PC-9 (cell line): Measurements from ENCODE around the gene OR10H1. TPM values are rescaled to one million over a fixed set of nuclear protein-coding genes. Genes with fewer than 3 reads are reported as not detected.

Experiments
- BruUV-seq: library from RNA; stranded (reverse); fragments of 400-500 nt; replicated peaks from 2 replicates; lab custom pipeline; 2021; lab: Mats Ljungman, UMichigan
- CTCF ChIA-PET: fragments of 300-600 bp; sonication (Branson Sonifier 250); formaldehyde crosslinking; loops from one replicate; lab custom pipeline; 2022; ENCODE audit warnings: antibody characterized with exemption; lab: Charles Lee
- POLR2A ChIA-PET: fragments of 300-600 bp; sonication (Branson Sonifier 250); formaldehyde crosslinking; loops from one replicate; lab custom pipeline; 2022; ENCODE audit warnings: antibody characterized with exemption; ENCODE audit not compliant: unreplicated experiment; lab: Charles Lee
- DNase-seq, 2 experiments: peaks; one replicate each; pipeline versions ENCODE4 v3.0.0 to v3.0.0-alpha.2; 2015 to 2022; ENCODE audit warnings: mixed read lengths in 1 of 2
- H2AFZ ChIP-seq: fragments of 200-600 bp; sonication (generic); 2 replicates; pipeline ENCODE4 v1.8.1; 2017; ENCODE audit warnings: antibody characterized with exemption
- H3F3A ChIP-seq: fragments of 200-600 bp; sonication (generic); 2 replicates; pipeline ENCODE4 v1.8.1; 2017; ENCODE audit warnings: antibody characterized with exemption, mild to moderate bottlenecking, low read depth; ENCODE audit not compliant: insufficient read depth
- H3K27ac ChIP-seq: fragments of 200-600 bp; sonication (generic); 2 replicates; pipeline ENCODE4 v1.6.1; 2016; ENCODE audit warnings: mixed run types
- H3K27me3 ChIP-seq: fragments of 200-600 bp; sonication (generic); 2 replicates; pipeline ENCODE4 v1.6.1; 2016; ENCODE audit warnings: low read depth, mixed run types; ENCODE audit not compliant: insufficient read depth
- H3K36me3 ChIP-seq: fragments of 200-600 bp; sonication (generic); 2 replicates; pipeline ENCODE4 v1.6.1; 2016; ENCODE audit warnings: low read depth, mixed run types
- H3K4me1 ChIP-seq: fragments of 200-600 bp; sonication (generic); replicated peaks from 2 replicates; pipeline ENCODE4 v1.6.1; 2016; ENCODE audit warnings: mixed run types; ENCODE audit not compliant: insufficient read depth
- H3K4me2 ChIP-seq: fragments of 200-600 bp; sonication (generic); 2 replicates; pipeline ENCODE4 v1.6.1; 2017; ENCODE audit warnings: mixed run types
- H3K4me3 ChIP-seq: fragments of 200-600 bp; sonication (generic); 2 replicates; pipeline ENCODE4 v1.6.1; 2016; ENCODE audit warnings: mixed run types
- H3K79me2 ChIP-seq: fragments of 200-600 bp; sonication (generic); 2 replicates; pipeline ENCODE4 v1.6.1; 2017; ENCODE audit warnings: low read depth, mixed run types
- H3K9me2 ChIP-seq: fragments of 200-600 bp; sonication (generic); 2 replicates; pipeline ENCODE4 v1.8.1; 2017; ENCODE audit warnings: mild to moderate bottlenecking; ENCODE audit not compliant: insufficient read depth
- H3K9me3 ChIP-seq: fragments of 200-600 bp; sonication (generic); 2 replicates; pipeline ENCODE4 v1.8.1; 2016; ENCODE audit warnings: low read depth; ENCODE audit not compliant: insufficient read depth
- H4K20me1 ChIP-seq: fragments of 200-600 bp; sonication (generic); 2 replicates; pipeline ENCODE4 v1.8.1; 2017; ENCODE audit not compliant: insufficient read depth
- EZH2 ChIP-seq: fragments of 200-600 bp; sonication (generic); IDR thresholded peaks from 2 replicates; pipeline ENCODE4 v1.8.0; 2017; ENCODE audit warnings: antibody characterized with exemption, low read depth
- intact Hi-C: fragments of 100-400 bp; cut with micrococcal nuclease; formaldehyde crosslinking; loops from one replicate; pipeline ENCODE4 v1.10.0; 2022; ENCODE audit not compliant: unreplicated experiment
- total RNA-seq: library from RNA; stranded (reverse); gene quantifications from 2 replicates; pipeline ENCODE4 v1.2.3, GENCODE V29; 2021
- TF ChIP-seq, protein P1 (sequence below): fragments of 200-600 bp; sonication (generic); conservative IDR thresholded peaks from 2 replicates; pipeline ENCODE4 v1.6.1; 2017; ENCODE audit warnings: mixed run types, antibody characterized with exemption, mild to moderate bottlenecking, moderate library complexity

OR10H1 gene
- total RNA-seq, 1 experiment from 2014 or later, result 0.20 TPM

DNA sequence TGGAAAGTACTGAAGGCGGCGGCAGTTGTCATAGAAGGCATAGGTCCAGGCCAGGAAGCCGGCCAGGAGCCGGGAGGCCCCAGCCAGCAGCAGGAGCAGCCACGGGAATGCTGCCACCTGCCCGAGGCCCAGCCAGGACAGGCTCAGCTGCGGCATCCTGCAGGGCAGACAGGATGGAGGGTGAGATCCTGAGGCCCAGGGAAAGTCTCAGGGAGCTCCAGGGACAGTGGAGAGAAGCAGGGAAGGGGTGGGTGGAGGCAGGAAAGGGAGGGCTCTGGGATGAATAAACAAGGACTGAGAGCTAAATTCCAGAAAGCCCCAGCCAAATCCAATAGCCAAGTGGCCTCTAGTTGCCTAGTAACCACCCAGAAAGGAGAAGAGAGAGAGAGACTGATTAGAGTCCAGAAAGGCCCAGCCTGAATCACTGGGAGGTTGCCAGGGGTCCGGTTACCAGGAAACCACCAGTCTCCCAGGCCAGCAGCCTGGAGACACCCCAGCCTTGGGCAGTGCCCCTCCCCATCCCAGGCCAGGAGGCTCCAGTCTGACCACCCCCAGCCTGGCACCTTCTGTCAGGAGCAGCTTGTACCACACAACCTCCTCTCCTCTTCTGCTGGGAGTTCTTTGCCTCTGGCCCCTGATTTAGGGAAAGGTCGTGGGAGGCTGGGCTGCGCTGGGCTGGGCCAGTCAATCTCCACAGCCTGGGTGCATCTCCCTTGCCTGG lies 35.5 kb downstream of the OR10H1 start:
- peak; percentile 28 to 42 for DNase-seq
- Histone ChIP-seq H3K9me3 (no peaks in the 10 kb centered on the region), H3K4me2 (no peak overlapping the region), H3K9me2 (no peaks in the 10 kb centered on the region), H3K27ac (no peak overlapping the region), H3F3A (peaks cover 15% of the 10 kb centered on the region), H3K36me3 (no peaks in the 10 kb centered on the region), H3K27me3 (peaks cover 29% of the 10 kb centered on the region), H3K79me2 (no peaks in the 10 kb centered on the region), H3K4me1 (peaks cover 11% of the 10 kb centered on the region; the same call in 1 of the 2 replicates), H3K4me3 (no peak overlapping the region), H4K20me1 (no peaks in the 10 kb centered on the region), H2AFZ (no peak overlapping the region)
- ChIA-PET CTCF (no interaction called here), POLR2A (no interaction called here)
- TF ChIP-seq, protein P1, sequence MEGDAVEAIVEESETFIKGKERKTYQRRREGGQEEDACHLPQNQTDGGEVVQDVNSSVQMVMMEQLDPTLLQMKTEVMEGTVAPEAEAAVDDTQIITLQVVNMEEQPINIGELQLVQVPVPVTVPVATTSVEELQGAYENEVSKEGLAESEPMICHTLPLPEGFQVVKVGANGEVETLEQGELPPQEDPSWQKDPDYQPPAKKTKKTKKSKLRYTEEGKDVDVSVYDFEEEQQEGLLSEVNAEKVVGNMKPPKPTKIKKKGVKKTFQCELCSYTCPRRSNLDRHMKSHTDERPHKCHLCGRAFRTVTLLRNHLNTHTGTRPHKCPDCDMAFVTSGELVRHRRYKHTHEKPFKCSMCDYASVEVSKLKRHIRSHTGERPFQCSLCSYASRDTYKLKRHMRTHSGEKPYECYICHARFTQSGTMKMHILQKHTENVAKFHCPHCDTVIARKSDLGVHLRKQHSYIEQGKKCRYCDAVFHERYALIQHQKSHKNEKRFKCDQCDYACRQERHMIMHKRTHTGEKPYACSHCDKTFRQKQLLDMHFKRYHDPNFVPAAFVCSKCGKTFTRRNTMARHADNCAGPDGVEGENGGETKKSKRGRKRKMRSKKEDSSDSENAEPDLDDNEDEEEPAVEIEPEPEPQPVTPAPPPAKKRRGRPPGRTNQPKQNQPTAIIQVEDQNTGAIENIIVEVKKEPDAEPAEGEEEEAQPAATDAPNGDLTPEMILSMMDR, result no peak
- no peak for TF ChIP-seq EZH2
- BruUV-seq, result no TSS peak
- intact Hi-C loops, result no loop called here

DNA sequence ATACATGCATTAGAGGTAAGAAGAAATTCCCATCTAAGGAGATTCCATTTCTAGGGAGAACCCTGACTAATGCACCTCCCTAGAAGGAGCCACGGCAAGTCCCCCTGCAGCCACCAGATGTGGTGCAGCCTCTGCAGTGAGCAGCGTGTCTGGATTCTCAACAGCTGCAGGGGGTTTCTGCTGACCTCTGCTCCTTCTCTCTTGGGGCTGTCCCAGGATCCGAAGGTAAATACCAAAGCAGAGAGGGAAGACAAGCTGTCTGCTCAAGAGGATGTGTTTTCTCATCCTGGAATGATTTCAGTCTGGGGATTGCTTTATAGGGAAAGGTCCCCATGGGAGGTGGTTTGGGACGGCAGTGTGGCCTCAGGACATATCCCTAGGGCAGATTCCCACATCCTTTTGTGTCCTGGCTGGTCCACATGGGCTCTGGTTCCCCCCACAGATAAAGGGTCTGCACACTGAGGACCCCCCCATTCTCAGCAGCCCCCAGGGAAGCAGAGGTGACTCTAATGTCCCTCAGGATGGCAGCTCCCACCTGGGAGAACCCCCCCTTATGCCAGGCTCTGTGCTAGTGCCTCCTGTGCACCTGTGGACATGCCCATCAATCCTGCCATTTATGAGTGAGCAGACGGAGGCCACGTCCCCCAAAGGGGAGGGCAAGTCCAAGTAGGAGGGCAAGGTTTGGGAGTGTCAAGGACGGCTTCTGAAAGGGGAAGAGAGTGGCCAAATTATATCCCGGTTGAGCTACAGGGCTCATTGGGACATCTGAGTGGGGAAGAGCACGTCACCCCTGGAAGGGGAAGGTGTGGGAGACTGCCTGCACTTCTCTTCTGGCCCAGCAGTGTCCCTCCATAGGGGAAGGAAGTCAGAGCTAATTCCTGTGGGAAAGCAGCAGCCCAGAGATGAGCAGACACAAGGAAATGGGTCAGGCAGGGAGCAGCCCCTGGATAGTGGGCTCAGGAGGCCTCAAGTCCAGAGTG lies 38.2 kb downstream of the OR10H1 start:
- no peak overlapping the region for H2AFZ ChIP-seq
- H3F3A ChIP-seq, result peaks cover 15% of the 10 kb centered on the region
- ChIA-PET POLR2A (no interaction called here), CTCF (no interaction called here)
- H3K4me3 ChIP-seq, result no peak overlapping the region
- H3K79me2 ChIP-seq, result no peaks in the 10 kb centered on the region
- no peaks in the 10 kb centered on the region for H3K9me3 ChIP-seq
- TF ChIP-seq EZH2, result no peak
- TF ChIP-seq, protein P1, result no peak
- intact Hi-C loops, result no loop called here
- no peak for DNase-seq
- peaks cover 55% of the 10 kb centered on the region for H3K27me3 ChIP-seq
- no peaks in the 10 kb centered on the region for H3K36me3 ChIP-seq
- no TSS peak for BruUV-seq
- no peaks in the 10 kb centered on the region for H4K20me1 ChIP-seq
- no peak overlapping the region for H3K27ac ChIP-seq
- no peak overlapping the region for H3K4me2 ChIP-seq
- peaks cover 11% of the 10 kb centered on the region; the same call in 1 of the 2 replicates for H3K4me1 ChIP-seq
- H3K9me2 ChIP-seq, result no peaks in the 10 kb centered on the region

DNA sequence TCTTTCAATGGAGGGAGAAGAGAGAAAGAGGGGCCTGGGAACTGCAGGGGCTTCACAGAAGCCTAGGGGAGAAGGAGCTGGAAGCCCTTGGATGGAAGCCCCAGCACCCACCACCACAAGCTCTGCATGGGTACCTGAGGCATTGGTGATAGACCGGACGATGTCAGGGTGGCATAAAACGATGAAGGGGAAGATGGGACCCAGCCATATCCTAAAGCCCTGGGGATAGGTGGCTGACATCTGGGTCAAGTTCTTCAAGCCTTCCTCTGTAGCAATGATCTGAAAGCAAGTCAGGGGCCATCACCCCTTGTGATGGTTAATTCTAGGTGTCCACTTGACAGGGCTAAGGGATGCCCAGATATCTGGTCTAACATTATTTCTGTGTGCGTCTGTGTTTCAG lies 39.2 kb downstream of the OR10H1 start:
- intact Hi-C loops, result no loop called here
- H3K9me2 ChIP-seq, result no peaks in the 10 kb centered on the region
- DNase-seq, result no peak
- ChIA-PET POLR2A (no interaction called here), CTCF (no interaction called here)
- H4K20me1 ChIP-seq, result no peaks in the 10 kb centered on the region
- H3K9me3 ChIP-seq, result no peaks in the 10 kb centered on the region
- H3K4me2 ChIP-seq, result no peak overlapping the region
- H3K4me3 ChIP-seq, result no peak overlapping the region
- TF ChIP-seq, protein P1, result no peak
- no peak overlapping the region for H2AFZ ChIP-seq
- no peak overlapping the region for H3K27ac ChIP-seq
- no peaks in the 10 kb centered on the region for H3K79me2 ChIP-seq
- H3K4me1 ChIP-seq, result peaks cover 11% of the 10 kb centered on the region; the same call in 1 of the 2 replicates
- no peaks in the 10 kb centered on the region for H3K36me3 ChIP-seq
- peaks cover 15% of the 10 kb centered on the region for H3F3A ChIP-seq
- no TSS peak for BruUV-seq
- H3K27me3 ChIP-seq, result peaks cover 64% of the 10 kb centered on the region
